HG02870 (cell line): Measurements from ENCODE around the gene USP24.
"Not testable (repeated sequence)": the region's sequence is repeated elsewhere in the genome, so short reads cannot be mapped to it uniquely, and the experiment has no call there.

Experiments used
- ATAC-seq: cut with Tn5 transposase; IDR thresholded peaks from one replicate; pipeline ENCODE4 v1.9.1; 2021; ENCODE audit warnings: mild to moderate bottlenecking, moderate library complexity; ENCODE audit not compliant: unreplicated experiment

Gene USP24

DNA sequence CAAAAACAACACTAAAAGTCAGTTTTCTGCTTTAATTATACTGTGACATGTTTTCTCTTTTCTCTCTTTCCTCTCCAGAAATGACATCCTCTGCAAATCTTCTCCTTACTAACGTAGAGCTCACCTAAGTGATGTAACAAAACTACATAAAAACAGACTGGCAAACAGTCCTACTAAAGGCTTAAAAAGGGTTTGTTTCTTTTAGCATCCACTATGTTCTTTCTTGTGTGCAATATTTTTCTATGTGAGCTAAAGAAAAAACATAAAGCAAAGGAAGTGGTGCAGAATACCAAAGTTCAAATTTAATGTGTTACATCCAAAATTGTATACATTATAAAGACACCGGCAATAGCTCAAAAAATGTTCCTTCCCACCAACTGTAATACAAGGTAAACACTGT is 14.5 kb downstream of the USP24 start:
- ATAC-seq: no peak

- ATAC-seq: not testable (repeated sequence)
Measured at GRCh38 chr1:55199735-55200134, 15.4 kb downstream of the USP24 start.

- ATAC-seq: no peak
Measured at GRCh38 chr1:55198044-55198443, 17.1 kb downstream of the USP24 start.

- ATAC-seq: no peak
Measured at GRCh38 chr1:55197099-55197498, 18.1 kb downstream of the USP24 start.

DNA sequence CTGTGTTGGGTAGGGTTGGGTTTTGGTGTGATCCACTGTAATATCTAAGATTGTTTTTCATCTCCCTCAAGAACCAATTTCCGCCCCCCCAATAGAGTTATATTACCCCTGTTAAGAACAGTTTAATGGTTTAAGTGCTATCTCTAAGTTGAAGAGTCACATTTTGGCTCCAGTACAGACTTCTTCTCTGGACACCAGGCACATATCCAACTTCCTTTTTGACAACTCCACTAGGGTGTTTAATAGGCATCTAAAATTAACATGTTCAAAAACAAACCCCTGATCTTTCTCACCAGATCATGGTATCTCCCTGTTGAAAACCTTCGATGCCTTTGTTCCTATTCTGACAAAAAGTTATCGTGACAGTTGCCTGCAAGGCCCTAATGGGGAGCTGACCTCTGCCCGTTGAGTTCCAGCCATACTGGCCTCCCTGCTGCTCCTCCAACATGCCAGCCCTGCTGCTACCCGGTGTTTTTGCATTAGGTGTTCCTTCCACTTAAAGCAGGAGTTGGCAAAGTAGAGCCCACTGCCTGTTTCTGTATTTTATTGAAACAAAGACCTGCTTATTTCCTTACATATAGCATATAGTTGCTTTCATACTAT is 18.6 kb downstream of the USP24 start:
- no peak for ATAC-seq

- peak; percentile 56 for ATAC-seq
Measured at GRCh38 chr1:55195521-55196233, 19.5 kb downstream of the USP24 start.

DNA sequence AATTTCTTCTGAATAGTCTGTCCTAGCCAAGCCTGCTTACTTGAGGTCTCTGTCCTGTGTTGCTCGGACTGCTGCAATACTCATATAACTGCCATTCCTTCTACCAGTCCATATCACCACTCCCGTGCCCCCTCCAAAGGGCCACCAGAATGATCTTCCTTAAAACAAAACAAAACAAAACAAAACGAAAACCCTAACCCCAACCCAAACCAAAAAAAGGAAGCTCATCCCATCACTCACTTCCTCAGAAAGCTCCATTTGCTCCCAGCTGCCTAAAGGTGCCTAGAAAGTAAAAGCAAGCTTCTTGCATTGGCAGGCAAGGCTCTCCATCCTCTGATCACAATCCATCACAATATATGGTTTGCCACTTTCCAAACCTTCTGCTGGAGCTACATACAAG is 20.3 kb downstream of the USP24 start:
- ATAC-seq: no peak

GRCh38 chr1:55192093-55192492 is 23.1 kb downstream of the USP24 start:
- no peak for ATAC-seq

GRCh38 chr1:55191219-55191952 is 23.8 kb downstream of the USP24 start:
- not testable (repeated sequence) for ATAC-seq

GRCh38 chr1:55190109-55190508 is 25.1 kb downstream of the USP24 start:
- no peak for ATAC-seq

- no peak for ATAC-seq
Measured at GRCh38 chr1:55188909-55189308, 26.3 kb downstream of the USP24 start.

GRCh38 chr1:55185832-55186231 is 29.3 kb downstream of the USP24 start:
- no peak for ATAC-seq

- ATAC-seq: no peak
Measured at GRCh38 chr1:55184859-55185258, 30.3 kb downstream of the USP24 start.

- no peak for ATAC-seq
Measured at GRCh38 chr1:55181666-55182065, 33.5 kb downstream of the USP24 start.

- no peak for ATAC-seq
Measured at GRCh38 chr1:55180075-55180670, 35.0 kb downstream of the USP24 start.

- no peak for ATAC-seq
Measured at GRCh38 chr1:55179177-55179835, 35.9 kb downstream of the USP24 start.

GRCh38 chr1:55172687-55173086 is 42.5 kb downstream of the USP24 start:
- ATAC-seq: no peak

DNA sequence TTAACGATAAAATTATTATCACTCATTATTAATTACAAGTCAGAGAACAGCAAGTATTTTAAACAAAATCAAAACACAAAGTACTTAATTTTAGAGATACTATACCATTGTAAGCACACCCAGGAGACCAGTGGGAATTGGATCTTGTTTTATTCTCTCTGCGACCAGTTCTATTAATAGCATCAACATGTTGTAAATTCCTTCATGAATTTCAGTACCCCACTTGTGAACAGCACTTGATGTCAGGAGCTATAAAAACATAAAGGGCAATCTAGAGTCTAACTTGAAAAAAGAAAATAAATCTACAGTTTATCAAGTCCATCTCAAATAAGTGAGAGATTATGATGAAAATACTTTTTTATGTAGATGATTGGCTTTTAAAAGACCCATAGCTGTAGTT is 42.9 kb downstream of the USP24 start:
- no peak for ATAC-seq

GRCh38 chr1:55171694-55172093 is 43.5 kb downstream of the USP24 start:
- no peak for ATAC-seq

- ATAC-seq: no peak
Measured at GRCh38 chr1:55170426-55170825, 44.7 kb downstream of the USP24 start.

DNA sequence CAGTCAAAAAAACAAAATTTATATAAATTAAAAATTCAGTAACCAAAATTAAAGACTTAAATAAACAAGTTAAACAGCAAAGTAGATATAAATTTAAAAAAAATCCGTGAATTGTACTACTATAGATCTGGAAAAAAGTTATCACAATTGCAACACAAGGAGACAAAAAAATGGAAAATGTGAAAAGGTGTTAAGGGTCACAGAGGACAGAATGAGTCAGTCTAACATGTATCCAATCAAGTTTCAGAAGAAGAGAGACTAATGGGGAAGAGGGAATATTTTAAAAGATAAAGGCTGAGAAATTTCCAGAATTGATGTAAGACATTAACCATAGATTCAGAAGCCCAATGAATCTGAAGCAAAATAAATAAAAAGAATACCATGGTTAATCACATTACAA is 46.0 kb downstream of the USP24 start:
- no peak for ATAC-seq
